HS-27A (cell line): ENCODE measurements around the gene TAS1R3.
A peak's percentile ranks its signal among the peaks of the same experiment; 100 is the strongest.

Experiments
- DNase-seq: peaks from one replicate; pipeline ENCODE4 v3.0.0-alpha.2; 2012; ENCODE audit warnings: low read depth, missing footprints

TAS1R3 gene

DNA sequence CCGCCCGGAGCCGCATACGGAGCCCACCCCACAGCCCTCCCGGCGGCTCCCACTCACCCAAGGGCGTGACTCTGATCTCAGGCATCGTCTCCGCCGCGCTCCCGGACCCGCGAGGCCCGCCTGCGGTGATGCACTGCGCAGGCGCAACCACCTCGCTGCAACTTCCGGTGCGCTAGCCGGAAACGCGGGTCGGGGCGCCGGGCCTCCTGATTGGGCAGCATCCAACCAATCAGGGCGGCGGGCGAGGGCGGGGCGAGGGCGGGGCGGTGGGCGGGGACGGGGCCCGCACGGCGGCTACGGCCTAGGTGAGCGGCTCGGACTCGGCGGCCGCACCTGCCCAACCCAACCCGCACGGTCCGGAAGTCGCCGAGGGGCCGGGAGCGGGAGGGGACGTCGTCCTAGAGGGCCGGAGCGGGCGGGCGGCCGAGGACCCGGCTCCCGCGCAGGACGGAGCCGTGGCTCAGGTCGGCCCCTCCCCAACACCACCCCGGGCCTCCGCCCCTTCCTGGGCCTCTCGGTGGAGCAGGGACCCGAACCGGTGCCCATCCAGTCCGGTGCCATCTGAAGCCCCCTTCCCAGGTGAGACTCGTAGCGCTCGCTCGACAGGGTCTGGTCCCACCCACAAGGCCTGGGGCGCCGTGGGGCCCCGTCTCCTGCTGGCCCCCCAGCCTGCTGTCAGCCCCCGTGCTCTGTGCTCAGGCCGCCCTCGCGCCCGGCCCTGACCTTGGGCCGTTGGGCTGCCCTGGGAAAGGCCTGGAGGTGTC is 6.4 kb upstream of the TAS1R3 start, which contains the start of the genes CPTP and INTS11:
TSS of gene CPTP (plus strand) at position 279 of the 764 bp plus-strand sequence. CDS start 2,109 bp downstream, outside the sequence.
TSS of gene INTS11 (minus strand) at position 137 of the 764 bp plus-strand sequence. CDS start at position 85, 52 bp downstream.
- peak; percentile 73 for DNase-seq

DNA sequence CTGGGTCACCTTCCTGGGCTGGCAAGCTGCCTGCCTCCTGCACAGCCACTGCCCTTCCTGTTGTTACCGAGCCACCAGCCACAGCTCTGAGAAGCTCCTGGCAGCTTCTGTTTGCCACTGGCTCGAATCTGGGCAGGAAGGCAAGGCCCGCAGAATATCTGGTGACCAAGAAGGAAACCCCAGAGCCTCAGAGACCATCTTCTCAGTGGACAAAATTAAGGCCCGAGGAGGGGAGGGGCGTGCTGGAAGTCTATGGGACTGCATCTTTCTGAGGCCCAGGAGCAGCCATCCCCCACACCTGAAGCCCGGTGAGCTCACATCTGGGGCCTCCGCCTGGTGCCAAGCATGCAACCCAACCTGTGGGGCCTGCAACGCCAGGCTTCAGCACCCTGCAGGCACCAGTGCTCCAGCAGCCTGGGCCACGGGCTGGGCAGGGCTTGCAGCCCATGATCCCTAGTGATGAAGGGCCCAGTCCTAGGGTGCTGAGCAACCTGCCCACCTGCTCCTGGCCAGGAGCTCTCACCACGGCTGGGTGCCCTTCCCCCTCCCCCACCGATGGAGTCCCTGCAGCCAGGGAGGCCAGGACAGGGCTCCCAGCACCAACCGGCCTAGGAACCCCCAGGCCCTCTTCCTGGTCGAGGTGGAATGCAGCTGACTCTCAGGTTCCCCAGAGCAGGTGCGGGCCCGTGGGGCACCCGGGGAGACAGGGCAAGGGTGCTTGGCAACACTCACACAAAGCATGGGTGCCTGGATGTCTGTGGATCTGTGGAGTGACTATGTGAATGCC is 5.6 kb upstream of the TAS1R3 start:
- DNase-seq, result no peak

DNA sequence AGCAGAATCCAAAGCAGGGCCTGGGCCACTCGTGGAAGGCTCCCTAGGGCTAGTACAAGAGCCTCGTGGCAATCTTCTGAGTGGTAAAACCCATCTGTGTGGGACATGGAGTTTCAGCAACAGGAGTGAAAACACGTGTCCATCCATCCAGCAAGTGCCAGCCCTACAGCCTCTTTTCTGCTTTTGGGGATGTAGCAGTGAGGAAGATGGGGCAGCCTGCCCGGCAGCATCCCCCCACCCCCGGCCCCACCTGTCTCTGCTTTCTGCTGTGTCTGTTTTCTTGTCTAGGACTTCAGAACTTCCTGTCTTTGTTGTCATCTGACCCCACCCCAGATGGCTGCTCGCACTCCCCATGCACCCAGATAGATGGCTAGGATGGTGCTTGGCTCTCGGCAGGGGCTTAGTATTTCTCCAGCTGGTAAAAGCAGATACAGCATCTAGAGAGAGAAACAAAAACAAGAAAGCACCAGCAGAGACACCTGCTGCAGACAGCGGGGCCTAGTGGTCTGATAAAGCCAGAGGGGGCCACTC is 4.9 kb upstream of the TAS1R3 start:
- no peak for DNase-seq

DNA sequence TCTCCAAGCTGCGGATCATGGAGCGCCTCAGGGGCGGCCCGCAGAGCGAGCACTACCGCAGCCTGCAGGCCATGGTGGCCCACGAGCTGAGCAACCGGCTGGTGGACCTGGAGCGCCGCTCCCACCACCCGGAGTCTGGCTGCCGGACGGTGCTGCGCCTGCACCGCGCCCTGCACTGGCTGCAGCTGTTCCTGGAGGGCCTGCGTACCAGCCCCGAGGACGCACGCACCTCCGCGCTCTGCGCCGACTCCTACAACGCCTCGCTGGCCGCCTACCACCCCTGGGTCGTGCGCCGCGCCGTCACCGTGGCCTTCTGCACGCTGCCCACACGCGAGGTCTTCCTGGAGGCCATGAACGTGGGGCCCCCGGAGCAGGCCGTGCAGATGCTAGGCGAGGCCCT is 3.8 kb upstream of the TAS1R3 start:
- DNase-seq, result no peak

DNA sequence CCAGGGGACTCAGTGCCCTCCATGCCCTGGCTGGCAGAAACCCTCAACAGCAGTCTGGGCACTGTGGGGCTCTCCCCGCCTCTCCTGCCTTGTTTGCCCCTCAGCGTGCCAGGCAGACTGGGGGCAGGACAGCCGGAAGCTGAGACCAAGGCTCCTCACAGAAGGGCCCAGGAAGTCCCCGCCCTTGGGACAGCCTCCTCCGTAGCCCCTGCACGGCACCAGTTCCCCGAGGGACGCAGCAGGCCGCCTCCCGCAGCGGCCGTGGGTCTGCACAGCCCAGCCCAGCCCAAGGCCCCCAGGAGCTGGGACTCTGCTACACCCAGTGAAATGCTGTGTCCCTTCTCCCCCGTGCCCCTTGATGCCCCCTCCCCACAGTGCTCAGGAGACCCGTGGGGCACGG is 2.8 kb upstream of the TAS1R3 start:
- no peak for DNase-seq

DNA sequence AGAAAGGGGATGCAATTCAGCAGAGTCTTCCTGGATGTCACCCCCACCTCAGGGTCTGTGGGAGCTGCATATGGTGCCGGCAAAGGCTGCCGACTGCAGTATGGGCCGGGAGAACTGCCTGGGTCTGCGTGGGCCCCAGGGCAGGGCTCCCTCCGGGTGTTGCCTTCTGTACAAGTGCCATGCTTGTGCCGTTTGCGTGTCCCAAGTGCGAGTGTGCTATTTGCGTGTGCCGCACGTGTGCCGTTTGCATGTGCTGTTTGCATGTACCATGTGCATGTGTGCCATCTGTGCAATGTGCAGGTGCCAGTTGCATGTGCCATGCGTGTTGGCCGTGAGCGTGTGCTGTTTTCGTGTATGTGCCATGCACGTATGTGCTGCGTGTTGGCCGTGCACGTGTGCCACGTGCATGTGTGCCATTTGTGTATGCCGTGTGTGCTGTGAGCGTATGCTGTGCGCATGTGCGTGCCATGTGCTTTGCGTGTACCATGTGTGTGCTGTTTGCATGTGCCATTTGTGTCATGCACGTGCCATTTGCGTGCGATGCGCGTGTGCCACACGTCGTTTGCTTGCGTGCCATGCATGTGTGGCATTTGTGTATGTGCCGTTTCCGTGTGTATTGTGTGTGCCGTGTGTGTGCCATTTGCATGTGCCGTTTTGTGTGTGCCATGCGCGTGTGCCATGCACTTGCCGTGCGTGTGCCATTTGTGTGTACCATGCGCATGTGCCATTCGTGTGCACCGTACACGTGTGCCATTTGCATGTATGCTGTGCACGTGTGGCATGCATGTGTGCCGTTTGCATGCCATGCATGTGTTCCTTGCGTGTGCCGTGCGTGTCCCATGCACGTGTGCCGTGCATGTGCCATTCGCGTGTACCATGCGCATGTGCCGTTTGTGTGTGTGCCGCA is 1.5 kb upstream of the TAS1R3 start:
- DNase-seq, result no peak

DNA sequence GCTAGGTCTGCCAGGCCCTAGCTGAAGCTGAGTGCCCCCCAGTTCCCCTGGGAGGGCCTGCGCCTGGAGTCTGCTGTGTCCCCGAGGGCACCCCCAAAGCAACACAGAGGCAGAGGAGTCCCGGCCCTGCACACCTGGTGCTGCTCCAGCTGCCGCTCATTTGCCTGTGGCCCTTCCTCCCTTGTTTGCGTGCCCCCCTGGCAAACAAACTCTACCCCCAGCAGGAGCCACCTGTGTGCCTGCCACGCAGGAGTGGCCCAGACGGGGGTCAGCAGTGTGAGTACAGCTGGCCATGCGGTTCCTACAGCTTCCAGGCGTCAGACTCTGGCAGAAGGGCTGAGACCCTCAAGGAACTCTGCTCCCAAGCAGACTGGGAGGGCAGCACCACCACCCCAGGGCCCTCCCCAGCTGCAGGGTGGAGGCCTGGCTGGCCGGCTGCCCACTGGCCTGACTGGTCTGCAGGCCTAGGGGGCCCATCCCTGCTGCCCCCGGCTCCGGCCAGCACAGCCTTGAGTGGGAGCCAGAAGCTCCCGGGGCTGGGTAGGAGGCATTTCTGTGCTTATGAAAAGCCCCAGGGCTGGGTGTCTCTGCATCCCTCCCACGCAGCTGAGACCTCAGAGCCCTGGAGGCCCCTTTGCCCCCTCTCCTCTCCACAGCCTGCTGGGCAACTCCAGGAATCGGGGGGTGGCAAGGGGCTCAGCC is 563 bp upstream of the TAS1R3 start:
- DNase-seq, result no peak

DNA sequence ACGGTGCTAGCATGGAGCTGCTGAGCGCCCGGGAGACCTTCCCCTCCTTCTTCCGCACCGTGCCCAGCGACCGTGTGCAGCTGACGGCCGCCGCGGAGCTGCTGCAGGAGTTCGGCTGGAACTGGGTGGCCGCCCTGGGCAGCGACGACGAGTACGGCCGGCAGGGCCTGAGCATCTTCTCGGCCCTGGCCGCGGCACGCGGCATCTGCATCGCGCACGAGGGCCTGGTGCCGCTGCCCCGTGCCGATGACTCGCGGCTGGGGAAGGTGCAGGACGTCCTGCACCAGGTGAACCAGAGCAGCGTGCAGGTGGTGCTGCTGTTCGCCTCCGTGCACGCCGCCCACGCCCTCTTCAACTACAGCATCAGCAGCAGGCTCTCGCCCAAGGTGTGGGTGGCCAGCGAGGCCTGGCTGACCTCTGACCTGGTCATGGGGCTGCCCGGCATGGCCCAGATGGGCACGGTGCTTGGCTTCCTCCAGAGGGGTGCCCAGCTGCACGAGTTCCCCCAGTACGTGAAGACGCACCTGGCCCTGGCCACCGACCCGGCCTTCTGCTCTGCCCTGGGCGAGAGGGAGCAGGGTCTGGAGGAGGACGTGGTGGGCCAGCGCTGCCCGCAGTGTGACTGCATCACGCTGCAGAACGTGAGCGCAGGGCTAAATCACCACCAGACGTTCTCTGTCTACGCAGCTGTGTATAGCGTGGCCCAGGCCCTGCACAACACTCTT is 1.1 kb downstream of the TAS1R3 start:
- no peak for DNase-seq

DNA sequence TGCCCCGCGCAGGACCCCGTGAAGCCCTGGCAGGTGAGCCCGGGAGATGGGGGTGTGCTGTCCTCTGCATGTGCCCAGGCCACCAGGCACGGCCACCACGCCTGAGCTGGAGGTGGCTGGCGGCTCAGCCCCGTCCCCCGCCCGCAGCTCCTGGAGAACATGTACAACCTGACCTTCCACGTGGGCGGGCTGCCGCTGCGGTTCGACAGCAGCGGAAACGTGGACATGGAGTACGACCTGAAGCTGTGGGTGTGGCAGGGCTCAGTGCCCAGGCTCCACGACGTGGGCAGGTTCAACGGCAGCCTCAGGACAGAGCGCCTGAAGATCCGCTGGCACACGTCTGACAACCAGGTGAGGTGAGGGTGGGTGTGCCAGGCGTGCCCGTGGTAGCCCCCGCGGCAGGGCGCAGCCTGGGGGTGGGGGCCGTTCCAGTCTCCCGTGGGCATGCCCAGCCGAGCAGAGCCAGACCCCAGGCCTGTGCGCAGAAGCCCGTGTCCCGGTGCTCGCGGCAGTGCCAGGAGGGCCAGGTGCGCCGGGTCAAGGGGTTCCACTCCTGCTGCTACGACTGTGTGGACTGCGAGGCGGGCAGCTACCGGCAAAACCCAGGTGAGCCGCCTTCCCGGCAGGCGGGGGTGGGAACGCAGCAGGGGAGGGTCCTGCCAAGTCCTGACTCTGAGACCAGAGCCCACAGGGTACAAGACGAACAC is 1.8 kb downstream of the TAS1R3 start:
- DNase-seq, result no peak

DNA sequence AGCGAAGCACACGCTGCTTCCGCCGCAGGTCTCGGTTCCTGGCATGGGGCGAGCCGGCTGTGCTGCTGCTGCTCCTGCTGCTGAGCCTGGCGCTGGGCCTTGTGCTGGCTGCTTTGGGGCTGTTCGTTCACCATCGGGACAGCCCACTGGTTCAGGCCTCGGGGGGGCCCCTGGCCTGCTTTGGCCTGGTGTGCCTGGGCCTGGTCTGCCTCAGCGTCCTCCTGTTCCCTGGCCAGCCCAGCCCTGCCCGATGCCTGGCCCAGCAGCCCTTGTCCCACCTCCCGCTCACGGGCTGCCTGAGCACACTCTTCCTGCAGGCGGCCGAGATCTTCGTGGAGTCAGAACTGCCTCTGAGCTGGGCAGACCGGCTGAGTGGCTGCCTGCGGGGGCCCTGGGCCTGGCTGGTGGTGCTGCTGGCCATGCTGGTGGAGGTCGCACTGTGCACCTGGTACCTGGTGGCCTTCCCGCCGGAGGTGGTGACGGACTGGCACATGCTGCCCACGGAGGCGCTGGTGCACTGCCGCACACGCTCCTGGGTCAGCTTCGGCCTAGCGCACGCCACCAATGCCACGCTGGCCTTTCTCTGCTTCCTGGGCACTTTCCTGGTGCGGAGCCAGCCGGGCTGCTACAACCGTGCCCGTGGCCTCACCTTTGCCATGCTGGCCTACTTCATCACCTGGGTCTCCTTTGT is 2.6 kb downstream of the TAS1R3 start:
- DNase-seq, result no peak

DNA sequence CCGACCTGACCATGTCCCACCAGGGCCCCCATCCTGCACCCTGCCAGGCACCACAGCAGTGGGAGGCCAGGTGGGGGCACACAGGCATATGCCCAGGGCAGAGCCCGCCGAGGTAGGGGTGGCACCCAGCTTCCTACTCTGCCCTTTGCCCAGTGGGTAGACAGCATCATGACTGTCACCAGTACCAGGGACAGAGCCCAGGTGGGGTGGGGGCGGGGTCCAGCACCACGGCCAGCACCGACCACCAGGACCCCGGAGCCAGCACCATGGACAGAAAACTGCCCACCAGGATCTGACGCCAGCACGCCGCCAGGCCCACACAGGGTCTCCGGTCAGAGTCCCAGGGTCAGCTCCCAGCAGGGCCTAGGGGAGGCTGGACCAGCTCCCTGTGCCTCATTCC is 3.8 kb downstream of the TAS1R3 start:
- DNase-seq, result no peak

DNA sequence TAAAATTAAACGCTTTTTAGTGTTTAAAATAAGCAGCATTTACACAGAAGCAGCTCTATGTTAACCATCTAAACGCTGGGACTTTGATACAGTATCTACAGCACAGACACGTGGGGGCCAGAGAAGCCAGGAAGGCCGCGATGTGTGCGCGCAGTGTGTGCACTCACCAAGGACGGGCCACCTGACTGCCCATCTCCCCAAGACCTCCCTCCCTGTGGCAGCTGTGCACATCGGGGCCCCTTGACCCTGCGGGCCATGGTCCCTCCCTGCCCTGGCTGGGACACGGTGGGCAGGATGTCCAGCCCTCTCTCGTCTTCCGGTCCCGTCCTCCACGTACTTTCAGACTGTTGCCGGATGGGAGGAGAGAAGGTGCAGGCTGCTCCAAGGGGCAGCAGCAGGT is 4.2 kb downstream of the TAS1R3 start:
- no peak for DNase-seq

DNA sequence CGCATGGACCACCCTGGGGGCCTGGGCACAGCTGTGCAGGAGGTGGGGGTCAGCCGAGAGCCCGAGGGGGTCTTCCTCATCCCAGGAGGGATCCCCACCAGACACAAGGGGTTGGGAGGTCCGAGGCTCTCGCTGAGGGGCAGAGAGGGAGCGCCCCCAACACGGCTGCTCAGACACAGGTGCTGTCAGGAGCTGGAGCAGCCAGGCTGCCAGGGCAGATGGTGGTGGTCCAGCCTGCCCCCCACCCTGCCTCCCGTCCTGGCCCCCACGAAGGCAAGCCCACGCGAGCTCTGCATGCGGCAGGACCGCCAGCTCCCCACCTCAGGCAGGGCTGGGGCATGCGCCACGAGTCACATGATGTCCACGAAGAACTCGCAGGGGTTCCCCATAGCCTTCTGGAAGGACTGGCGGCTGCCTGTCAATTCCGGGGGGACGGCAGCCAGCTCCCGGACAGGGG is 4.7 kb downstream of the TAS1R3 start:
- no peak for DNase-seq

DNA sequence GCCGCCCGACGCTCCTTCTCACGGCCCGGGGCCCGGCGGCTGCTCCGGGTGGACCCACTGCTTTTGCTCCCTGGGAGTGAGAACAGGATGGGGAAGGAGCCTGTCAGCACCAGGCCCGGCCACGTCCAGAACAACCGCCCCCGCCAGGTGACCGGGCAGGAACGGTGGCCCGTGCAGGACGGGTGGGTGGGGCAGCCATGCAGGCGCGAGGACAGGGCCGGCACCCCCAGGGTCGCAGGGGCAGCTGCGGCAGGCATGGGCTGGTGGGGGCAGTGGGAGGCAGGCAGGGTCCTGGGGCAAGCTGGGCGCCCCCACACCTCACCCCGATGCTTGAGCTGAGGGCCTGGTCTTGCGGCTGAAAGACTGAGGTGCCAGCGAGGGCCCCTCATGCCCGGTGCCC is 5.4 kb downstream of the TAS1R3 start:
- no peak for DNase-seq

DNA sequence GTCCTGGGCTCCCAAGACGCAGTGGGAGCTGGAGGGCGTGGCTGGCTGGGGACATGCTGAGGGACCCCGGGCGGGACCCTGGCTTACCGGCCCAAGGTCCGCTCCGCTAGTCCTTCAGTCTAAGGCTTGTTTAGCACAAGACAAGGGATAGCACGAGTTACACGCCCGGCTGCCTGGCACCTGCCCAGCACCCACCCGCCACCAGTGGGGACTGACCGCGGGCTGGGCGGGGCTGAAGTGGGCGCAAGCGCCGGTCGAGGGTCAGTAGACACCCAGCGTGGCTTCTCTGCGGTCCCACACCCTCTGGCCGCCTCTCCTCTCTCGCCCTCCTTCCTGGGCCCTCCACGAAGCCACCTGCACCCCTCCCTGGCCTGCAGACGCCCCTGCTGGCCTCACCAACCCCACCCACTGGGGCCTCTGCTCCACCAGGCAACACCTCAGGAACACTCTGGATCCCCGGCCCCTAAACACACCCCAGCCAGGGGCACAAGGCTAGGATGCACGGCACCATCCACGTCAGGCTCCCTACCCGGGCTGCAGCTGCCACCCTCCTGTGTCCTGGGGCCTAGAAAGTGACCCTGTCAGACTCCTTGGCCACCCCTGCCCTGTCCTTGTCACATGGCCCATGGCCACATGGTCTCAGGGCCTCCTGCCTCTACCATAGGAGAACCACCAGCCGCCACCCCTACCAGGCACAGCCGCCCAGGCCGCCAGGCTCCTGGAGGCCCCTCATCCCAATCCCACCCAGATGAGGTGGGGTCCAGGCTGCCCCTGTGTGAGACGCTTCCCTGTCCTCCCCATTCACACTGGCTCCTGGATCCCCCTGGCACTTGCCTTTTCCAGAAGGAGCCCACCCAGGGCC is 6.1 kb downstream of the TAS1R3 start:
- no peak for DNase-seq

DNA sequence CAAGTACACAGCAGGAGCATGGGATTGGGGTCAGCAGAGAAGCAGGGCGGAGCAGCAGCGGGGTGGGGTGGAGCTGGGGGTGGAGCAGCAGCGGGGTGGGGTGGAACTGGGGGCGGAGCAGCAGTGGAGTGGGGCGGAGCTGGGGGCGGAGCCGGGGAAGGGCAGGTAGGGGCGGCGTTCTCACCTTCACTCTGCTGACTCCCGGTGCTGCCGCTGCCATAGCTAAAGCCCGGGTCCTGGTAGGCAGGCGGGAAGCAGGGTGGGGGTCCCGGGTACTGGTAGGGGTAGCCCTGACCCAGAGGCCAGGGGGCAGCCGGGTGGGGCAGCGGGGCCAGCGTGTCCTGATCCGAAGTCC is 6.7 kb downstream of the TAS1R3 start:
- DNase-seq, result no peak

DNA sequence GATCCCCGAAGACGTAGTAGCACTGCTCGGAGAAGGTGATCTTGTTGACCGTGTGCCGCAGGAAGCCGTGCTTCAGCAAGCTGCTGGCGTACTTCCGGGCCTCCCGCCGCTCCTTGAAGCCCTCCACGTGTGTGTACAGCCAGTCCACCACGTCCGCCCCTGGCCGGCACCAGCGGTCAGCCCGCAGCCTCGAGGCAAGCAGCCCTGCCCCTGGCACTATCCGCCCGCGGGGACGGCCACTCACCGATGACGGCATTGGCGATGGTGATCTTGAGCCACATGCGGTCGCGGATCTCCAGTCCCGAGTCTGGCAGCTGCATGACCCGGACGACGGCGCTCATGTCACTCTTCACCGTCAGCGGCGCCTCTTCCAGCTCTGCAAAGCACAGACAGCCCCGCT is 7.2 kb downstream of the TAS1R3 start:
- DNase-seq, result no peak

DNA sequence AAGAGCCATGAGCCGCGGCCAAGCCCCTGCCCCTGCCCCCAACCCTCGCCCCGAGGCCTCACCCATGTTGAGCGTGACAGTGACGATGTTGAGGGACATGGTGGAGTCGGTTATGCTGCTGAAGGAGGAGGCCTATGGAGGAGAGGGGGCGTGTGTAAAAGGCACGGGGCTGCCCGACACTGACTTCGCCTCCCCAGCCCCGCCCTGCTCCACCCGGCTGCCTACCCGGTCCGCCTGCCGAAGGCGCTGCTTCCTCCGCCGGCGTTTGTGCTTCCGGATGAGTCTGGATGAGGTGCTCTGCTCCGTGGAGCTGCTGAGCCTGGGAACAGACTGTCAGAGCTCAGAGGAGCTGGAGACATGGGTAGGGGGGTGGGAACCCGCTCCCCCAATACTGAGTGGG is 9.1 kb downstream of the TAS1R3 start:
- DNase-seq, result no peak
